ENCODE results near the gene ZNF467.

Gene ZNF467

DNA sequence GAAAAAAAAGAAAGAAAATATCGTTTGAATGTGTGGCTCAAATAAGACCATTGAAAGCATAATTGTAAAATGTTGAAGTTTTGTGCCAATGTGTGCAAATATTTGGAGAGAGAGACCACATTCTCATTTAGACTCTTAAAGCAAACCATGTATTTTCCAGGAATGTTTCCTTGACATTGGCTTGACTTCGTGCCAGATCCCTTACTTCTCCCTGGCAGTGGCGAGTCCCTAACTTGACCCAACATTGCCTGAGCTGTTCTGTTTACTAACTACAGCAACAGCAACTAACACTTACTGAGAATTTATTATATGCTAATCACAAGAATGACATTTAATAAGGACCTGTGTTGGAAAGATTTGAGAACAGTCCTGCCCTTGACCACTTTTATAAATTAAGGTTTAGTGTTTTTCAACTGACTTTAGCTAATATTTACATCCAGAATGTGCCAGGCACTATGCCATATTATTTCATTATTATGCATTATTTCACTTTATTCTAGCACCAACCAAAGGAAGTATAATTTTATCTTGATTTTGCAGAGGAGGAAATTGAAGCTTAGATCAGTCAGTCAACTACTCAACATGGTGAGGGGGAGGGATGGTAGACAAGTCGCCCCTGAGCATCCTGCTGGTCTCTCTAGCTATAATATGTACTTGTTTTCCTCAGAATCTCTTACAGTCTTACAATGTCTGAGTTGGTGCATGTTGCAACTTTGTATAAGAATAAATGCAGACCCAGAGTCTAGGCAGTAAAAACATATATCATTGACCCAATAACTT lies 29.7 kb downstream of the ZNF467 start:
- DNase-seq (ENCODE audit: low read depth), result no peak

- DNase-seq (ENCODE audit: low read depth), result peak; percentile 36
Observed at GRCh38 chr7:149742075-149742701, 31.2 kb downstream of the ZNF467 start.

DNA sequence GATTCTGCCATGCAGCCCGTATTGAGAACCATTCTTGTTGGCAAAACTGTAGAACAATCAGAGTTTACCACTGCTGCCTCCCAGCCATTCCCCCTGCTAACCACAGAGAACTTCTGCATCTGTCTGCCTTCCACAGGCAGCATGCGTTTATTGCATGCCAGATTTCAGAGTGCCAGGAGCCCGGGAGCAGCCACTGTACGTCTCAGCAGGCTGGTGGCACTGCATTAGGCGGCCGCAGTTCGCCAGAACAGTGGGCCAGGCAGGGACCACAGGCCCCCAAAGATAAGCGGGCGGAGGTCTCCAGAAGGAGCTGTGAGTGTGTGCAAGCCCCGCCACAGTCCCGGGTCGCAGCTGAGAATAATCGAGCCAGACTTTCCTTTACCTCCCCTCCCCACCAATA lies 31.8 kb downstream of the ZNF467 start:
- DNase-seq (ENCODE audit: low read depth), result no peak

DNA sequence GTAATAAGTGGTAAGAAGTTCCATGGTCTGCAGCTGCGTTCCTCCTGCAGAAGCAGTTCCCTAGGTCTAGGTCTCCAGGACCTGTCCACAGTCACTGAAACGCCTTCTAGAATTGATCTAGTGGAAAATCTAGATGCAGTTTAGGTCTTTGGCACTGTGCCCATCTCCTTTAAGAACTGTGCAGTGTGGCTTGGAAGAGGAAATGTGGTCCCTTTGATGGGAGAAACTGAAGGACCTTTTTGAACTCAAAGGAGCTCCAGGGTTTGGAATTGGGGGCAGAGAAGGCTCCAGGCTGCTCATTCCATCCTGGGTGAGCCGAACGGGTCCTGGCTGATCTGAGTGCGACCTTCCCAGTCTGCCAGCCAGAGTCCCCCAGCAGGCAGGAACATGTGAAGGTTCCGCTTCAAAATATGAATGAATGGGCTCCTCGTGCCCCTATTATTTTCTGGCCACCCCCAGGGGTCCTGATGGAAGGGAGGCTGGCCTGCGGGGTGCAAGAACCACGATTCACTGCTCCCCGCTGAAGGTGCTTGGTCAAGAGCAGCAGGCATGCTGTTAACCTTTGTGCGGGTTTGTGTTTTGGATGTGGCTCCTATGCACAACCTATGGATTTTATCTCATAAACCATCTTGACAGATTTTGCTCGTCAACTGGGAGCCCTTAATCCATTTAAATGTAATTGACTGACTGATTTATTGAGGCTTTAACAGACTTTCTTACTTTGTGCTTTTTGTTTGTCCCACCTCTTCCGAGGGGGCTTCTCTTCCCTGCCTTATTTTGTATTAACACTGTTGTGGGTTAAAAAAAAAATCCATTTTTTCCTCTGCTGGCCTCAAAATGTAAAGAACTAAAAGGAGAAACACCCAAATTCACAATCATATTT lies 36.7 kb downstream of the ZNF467 start:
- DNase-seq (ENCODE audit: low read depth), result no peak

GRCh38 chr7:149735779-149736477 lies 37.5 kb downstream of the ZNF467 start:
- DNase-seq (ENCODE audit: low read depth), result no peak

DNA sequence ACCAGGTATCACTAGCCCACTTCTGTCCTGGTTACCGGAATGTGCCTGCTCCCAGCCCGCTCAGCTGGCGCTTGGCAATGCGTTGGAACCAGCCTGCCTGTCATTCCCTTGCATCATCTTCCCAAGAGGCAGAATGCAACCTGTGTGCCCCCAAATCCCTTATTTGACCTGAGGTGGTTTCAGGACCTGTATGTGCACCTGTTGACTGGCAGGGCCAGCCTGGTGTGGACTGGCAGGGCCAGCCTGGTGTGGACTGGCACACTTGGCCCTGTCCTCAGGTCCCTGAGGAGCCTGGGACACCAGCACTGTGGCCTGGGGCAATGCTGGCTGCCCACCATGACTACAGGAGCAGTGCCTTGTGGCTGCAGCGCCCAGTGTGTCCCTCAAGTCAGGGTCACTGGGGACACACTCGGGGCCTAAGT lies 38.2 kb downstream of the ZNF467 start:
- DNase-seq (ENCODE audit: low read depth), result no peak

- DNase-seq (ENCODE audit: low read depth), result no peak
Observed at GRCh38 chr7:149734791-149735075, 38.7 kb downstream of the ZNF467 start.

- no peak for DNase-seq (ENCODE audit: low read depth)
Observed at GRCh38 chr7:149733924-149734790, 39.2 kb downstream of the ZNF467 start.

DNA sequence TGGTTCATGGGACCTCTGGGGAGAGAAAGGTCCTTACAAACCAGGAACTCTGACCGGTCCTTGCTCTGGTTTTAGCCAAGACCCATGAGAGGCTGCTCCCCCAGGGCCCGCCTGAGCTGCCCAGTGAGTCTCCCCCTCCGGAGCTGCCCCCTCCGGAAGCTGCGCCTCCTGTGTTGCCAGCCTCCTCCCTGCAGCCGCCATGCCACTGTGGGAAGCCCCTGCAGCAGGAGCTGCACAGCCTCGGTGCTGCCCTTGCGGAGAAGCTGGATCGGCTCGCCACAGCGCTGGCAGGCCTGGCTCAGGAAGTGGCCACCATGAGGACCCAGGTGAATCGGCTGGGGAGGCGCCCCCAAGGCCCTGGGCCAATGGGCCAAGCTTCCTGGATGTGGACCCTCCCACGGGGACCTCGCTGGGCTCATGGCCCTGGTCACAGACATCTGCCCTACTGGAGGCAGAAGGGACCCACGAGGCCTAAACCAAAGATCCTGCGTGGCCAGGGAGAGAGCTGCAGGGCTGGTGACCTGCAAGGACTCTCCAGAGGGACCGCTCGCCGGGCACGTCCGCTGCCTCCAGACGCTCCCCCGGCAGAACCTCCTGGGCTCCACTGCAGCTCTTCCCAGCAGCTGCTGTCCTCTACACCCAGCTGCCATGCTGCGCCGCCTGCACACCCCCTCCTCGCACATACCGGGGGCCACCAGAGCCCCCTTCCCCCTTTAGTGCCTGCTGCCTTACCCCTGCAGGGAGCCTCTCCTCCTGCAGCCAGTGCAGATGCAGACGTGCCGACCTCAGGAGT lies 40.1 kb downstream of the ZNF467 start:
- DNase-seq (ENCODE audit: low read depth), result no peak

DNA sequence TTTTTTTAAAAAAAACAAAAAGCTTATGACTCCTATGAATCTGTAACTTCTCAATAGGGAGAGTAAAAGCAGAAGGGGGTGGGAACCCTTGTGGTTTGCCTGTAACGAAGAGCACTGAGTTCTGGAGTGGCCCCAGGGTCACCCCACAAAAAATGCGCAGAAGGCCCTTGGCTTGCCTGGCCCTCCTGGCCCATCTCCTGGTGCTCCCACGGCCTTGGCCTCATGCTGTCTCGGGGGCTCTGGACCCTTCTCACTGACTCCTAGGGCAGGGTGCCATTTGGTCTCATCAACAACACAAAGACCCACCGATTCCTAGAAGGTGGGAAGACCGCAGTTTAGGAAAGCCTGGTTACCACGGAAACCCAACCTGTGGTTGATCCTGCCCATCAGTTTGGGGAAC lies 40.8 kb downstream of the ZNF467 start:
- DNase-seq (ENCODE audit: low read depth), result no peak

- DNase-seq (ENCODE audit: low read depth), result no peak
Observed at GRCh38 chr7:149732111-149732561, 41.3 kb downstream of the ZNF467 start.

GRCh38 chr7:149731207-149731955 lies 42.0 kb downstream of the ZNF467 start:
- no peak for DNase-seq (ENCODE audit: low read depth)

GRCh38 chr7:149729983-149730801 lies 43.2 kb downstream of the ZNF467 start:
- DNase-seq (ENCODE audit: low read depth), result no peak

- no peak for DNase-seq (ENCODE audit: low read depth)
Observed at GRCh38 chr7:149729586-149729982, 43.8 kb downstream of the ZNF467 start.

- no peak for DNase-seq (ENCODE audit: low read depth)
Observed at GRCh38 chr7:149728491-149729375, 44.7 kb downstream of the ZNF467 start.

GRCh38 chr7:149727899-149728476 lies 45.4 kb downstream of the ZNF467 start:
- no peak for DNase-seq (ENCODE audit: low read depth)

All from activated T-helper 9 cell treated with anti-CD3 and anti-CD28 coated beads, Interleukin-2, amount 50 U/mL, for 16 hours (primary cell).